ENCODE data around the gene CHSY1.

GRCh38 chr15:101262551-101262950 lies 10.7 kb upstream of the CHSY1 start:
- TF ChIP-seq CTCF (IDR thresholded peaks at IDR 0.05): no peak
- TF ChIP-seq POLR2A (IDR thresholded peaks at IDR 0.05): no peak
- TF ChIP-seq EP300 (IDR thresholded peaks at IDR 0.05): no peak

Data from stomach (tissue), 4 donors.